ENCODE data around the gene CIDEC.

GRCh38 chr3:9912294-9912935 lies 32.4 kb upstream of the CIDEC start:
- no peak for TF ChIP-seq CTCF (conservative IDR thresholded peaks at IDR 0.05; ENCODE audit: low read length)
- TF ChIP-seq EZH2phosphoT487 (IDR thresholded peaks at IDR 0.05; ENCODE audit: borderline replicate concordance), result no peak

All from Loucy (cell line).